ENCODE results near the gene ARSJ.
A peak's percentile ranks its signal among the peaks of the same experiment; 100 is the strongest.

ARSJ gene

DNA sequence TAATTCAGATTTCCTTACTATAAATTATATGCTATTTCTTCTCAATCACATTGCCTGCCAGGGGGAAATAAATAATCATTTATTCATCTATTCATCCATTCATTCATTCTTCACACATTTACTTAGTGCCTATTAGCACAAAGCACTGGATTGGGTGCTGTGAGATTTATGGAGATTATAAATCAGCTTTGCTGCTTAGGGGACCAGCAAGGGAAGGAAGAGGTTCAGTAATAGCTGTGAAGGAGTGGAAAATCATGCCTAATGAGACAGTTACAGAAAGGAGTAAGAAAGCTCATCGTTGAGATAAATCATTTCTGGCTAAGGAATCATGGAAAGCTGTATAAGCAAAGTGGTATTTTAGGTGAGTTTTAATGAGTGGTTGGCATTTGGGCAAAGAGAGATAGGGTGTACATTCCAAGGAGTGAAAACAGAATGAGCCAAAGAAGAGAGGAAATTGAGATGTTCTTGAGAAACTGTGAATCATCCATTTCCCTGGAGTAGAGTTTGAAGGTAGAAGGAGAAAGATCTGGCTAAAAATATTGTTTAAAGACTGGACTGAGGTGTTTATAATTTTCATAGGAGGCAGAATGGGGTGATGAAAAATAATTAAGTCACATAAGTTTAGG, 9.6 kb downstream of the ARSJ start:
- TF ChIP-seq, protein P1, sequence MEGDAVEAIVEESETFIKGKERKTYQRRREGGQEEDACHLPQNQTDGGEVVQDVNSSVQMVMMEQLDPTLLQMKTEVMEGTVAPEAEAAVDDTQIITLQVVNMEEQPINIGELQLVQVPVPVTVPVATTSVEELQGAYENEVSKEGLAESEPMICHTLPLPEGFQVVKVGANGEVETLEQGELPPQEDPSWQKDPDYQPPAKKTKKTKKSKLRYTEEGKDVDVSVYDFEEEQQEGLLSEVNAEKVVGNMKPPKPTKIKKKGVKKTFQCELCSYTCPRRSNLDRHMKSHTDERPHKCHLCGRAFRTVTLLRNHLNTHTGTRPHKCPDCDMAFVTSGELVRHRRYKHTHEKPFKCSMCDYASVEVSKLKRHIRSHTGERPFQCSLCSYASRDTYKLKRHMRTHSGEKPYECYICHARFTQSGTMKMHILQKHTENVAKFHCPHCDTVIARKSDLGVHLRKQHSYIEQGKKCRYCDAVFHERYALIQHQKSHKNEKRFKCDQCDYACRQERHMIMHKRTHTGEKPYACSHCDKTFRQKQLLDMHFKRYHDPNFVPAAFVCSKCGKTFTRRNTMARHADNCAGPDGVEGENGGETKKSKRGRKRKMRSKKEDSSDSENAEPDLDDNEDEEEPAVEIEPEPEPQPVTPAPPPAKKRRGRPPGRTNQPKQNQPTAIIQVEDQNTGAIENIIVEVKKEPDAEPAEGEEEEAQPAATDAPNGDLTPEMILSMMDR (conservative IDR thresholded peaks at IDR 0.05; ENCODE audit: low read length): no peak
- no peak overlapping the region for H3K4me3 ChIP-seq (ENCODE audit: low read length)
- DNase-seq (ENCODE audit: low read depth): peak; percentile 45

DNA sequence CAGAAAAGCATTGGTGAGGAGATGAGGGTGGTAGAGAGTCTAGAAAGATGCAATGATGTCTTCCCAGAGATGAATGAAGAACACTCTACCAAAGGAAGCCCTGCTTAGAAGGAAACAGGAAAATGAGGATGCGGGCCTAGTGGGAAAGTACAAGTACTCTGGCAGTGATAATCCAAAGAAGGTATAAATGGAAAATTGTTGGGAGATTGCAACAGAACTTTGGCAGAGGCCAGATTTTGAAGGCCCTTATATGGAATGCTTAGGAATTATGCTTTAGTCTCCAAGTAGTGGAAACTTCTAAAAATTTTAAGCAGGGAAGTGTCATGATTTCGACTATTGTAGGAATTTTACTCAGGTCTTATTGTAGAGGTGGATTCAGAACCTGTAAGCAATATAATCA, 11.0 kb downstream of the ARSJ start:
- TF ChIP-seq, protein P1 (conservative IDR thresholded peaks at IDR 0.05; ENCODE audit: low read length): no peak
- H3K4me3 ChIP-seq (ENCODE audit: low read length): no peak overlapping the region
- DNase-seq (ENCODE audit: low read depth): no peak

DNA sequence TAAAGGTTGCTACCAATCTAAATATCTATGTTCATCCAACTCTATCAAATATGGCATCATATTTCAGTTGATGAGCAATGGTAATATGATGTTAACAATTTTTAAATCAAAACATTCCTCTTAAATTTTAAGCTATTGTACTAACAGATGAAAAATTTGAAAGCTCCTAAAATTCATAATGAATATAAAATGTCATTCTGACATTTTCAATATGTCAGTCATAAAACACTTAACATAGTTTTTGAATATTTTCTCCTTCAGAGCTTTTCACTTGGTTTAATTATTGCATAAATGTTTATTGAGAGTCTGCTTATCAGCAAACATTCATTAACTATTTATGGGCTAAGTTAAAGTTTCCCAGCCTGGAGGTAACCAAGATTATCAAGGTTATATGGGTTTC, 11.8 kb downstream of the ARSJ start:
- H3K4me3 ChIP-seq (ENCODE audit: low read length): no peak overlapping the region
- TF ChIP-seq, protein P1 (conservative IDR thresholded peaks at IDR 0.05; ENCODE audit: low read length): no peak

DNA sequence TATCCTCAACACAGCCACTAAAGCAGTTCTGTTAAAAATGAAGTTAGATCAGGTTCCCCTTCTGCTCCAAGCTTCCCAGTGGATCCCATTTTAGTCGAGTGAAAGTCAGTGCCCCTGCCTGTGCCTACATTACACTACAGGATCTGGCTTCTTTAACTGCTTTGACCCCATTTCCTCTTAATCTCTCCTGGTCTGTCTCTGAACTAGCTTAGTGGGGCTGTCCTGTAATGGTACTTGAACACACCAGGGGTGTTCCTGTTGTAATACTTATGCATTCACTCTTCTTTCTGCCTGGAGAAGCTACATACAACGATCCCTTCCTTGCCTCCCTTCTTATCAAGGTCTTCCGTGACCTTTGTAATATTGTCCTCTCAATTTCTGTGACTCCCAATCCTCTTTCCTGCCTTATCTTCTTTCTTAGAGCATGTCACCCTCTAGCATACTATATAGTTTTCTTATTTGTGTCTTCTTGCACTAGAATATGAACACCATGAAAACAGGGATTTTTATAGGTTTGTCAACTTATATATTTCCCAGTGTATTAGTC, 16.7 kb downstream of the ARSJ start:
- no peak for DNase-seq (ENCODE audit: low read depth)
- TF ChIP-seq, protein P1 (conservative IDR thresholded peaks at IDR 0.05; ENCODE audit: low read length): no peak
- no peak overlapping the region for H3K4me3 ChIP-seq (ENCODE audit: low read length)

More for the DNA sequence above, 11.8 kb downstream of the ARSJ start:
- no peak for DNase-seq (ENCODE audit: low read depth)

DNA sequence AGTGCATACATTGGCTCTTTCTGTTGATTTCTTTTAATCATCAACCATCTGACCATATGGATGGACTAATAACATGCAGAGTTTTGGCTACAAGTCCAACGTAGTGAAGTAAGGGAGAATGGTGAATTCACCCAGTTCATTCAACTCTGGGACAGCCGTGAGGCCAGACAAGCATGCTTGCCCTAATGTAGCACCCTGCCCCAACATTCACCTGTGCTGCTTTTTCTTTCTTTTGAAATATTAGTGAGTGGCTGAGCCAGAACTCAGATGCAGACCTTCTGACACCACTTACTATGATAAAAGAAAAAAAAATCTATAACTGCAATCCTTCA, 17.5 kb downstream of the ARSJ start:
- TF ChIP-seq, protein P1 (conservative IDR thresholded peaks at IDR 0.05; ENCODE audit: low read length): no peak
- H3K4me3 ChIP-seq (ENCODE audit: low read length): no peak overlapping the region
- no peak for DNase-seq (ENCODE audit: low read depth)

DNA sequence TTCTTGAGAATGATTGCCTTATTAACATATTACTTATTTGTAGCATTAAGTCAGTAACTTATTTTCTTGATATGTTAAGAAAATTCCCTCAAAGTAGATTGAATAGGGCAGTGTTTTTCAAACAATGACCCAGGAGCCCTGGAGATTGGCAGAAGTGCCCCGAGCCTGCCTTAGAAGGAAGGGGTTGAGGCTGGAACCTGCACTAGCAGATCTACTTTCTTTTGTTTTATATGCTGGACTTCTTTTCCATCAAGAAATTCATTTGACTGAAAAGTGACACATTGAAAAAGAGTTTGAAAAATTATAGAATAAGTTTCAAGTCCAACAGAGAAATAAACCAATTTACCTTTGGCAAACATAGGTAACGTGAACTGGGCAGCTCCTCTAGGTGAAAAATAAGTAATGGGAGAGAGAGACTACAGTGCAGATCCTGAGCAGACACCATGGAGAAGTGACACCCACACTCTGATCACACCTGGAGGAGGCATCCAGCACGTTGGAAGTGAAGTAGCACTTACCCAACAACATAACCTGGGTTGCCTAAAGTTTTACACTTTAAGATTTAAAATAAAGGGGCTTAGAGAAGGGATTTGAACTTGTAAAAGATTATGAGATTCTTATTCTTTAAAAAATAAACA, 18.6 kb downstream of the ARSJ start:
- no peak overlapping the region for H3K4me3 ChIP-seq (ENCODE audit: low read length)
- DNase-seq (ENCODE audit: low read depth): no peak
- TF ChIP-seq, protein P1 (conservative IDR thresholded peaks at IDR 0.05; ENCODE audit: low read length): no peak

DNA sequence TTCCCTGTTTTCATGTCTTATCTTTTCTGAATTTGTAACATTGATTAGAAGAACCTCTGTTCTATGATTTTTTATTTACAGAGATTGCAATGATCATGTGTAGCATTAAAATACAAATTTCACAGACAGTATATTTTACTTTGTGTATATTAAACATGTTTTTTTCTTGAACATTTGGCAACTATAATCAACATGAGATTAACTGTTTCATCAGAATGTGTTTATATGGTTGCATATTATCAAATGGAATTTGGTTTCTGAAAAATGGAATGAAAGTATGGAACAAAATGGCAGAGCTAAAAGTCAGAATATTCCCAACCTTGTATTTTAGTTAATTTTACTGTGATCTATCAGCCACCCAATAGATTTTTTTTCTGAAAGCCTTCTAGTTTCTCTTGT, 19.9 kb downstream of the ARSJ start:
- no peak for DNase-seq (ENCODE audit: low read depth)
- TF ChIP-seq, protein P1 (conservative IDR thresholded peaks at IDR 0.05; ENCODE audit: low read length): no peak
- H3K4me3 ChIP-seq (ENCODE audit: low read length): no peak overlapping the region
